NCI-H748 treated with DMSO at 0.1 percent for 48 hours (cell line): ENCODE results near the gene DUX4.
"Not testable (repeated sequence)": the region's sequence is repeated elsewhere in the genome, so short reads cannot be mapped to it uniquely, and the experiment has no call there.

Source experiments
- DNase-seq: peaks from one replicate; lab custom pipeline; 2025; lab: John Stamatoyannopoulos, UW

The DUX4 gene

DNA sequence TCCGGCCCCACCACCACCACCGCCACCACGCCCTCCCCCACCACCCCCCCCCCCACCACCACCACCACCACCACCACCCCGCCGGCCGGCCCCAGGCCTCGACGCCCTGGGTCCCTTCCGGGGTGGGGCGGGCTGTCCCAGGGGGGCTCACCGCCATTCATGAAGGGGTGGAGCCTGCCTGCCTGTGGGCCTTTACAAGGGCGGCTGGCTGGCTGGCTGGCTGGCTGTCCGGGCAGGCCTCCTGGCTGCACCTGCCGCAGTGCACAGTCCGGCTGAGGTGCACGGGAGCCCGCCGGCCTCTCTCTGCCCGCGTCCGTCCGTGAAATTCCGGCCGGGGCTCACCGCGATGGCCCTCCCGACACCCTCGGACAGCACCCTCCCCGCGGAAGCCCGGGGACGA is at the start of gene DUX4:
TSS of gene DUX4 (plus strand) at position 347 of the 400 bp plus-strand sequence. CDS start at position 347, 0 bp downstream.
- not testable (repeated sequence) for DNase-seq

DNA sequence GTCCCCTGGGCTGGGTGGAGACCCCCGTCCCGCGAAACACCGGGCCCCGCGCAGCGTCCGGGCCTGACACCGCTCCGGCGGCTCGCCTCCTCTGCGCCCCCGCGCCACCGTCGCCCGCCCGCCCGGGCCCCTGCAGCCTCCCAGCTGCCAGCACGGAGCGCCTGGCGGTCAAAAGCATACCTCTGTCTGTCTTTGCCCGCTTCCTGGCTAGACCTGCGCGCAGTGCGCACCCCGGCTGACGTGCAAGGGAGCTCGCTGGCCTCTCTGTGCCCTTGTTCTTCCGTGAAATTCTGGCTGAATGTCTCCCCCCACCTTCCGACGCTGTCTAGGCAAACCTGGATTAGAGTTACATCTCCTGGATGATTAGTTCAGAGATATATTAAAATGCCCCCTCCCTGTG is 1.9 kb downstream of the DUX4 start:
- DNase-seq: not testable (repeated sequence)

DNA sequence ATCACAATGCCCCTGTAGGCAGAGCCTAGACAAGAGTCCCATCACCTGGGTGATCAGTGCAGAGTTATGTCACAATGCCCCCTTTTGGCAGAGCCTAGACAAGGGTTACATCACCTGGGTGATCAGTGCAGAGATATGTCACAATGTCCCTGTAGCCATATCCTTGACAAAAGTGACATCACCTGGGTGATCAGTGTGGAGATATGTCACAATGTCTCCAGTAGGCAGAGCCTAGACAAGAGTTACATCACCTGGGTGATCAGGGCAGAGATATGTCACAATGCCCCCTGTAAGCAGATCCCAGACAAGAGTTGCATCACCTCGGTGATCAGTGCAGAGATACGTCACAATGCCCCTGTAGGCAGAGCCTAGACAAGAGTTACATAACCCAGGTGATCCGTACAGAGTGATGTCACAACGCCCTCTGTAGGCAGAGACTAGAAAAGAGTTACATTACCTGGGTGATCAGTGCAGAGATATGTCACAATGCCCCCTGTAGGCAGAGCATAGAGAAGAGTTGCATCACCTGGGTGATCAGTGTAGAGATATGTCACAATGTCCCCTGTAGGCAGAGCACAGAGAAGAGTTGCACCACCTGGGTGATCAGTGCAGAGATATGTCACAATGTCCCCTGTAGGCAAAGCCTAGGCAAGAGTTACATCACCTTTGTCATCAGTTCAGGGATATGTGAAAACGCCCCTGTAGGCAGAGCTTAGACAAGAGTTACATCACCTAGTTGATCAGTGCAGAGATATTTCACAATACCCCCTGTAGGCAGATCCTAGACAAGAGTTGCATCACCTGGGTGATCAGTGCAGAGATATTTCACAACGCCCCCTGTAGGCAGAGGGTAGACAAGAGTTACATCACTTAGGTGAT is 4.4 kb downstream of the DUX4 start:
- DNase-seq: not testable (repeated sequence)

- not testable (repeated sequence) for DNase-seq
Observed at GRCh38 chr4:190178606-190178990, 5.0 kb downstream of the DUX4 start.

GRCh38 chr4:190179030-190179739 is 5.6 kb downstream of the DUX4 start:
- not testable (repeated sequence) for DNase-seq

DNA sequence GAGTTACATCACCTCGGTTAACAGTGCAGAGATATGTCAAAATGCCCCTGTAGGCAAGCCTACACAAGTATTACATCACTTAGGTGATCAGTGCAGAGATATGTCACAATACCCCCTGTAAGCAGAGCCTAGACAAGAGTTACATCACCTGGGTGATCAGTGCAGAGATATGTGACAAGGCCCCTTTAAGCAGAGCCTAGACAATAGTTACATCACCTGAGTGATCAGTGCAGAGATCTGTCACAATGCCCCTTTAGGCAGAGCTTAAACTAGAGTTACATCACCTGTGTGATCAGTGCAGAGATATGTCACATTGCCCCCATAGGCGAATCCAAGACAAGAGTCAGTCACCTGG is 6.1 kb downstream of the DUX4 start:
- not testable (repeated sequence) for DNase-seq

DNA sequence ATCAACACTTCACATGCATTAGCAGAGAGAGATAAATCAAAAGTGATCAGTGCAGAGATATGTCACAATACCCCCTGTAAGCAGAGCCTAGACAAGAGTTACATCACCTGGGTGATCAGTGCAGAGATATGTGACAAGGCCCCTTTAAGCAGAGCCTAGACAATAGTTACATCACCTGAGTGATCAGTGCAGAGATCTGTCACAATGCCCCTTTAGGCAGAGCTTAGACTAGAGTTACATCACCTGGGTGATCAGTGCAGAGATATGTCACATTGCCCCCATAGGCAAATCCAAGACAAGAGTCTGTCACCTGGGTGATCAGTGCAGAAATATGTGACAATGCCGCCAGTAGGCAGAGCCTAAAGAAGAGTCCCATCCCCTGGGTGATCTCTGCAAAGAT is 7.4 kb downstream of the DUX4 start:
- not testable (repeated sequence) for DNase-seq

GRCh38 chr4:190181481-190182100 is 8.0 kb downstream of the DUX4 start:
- not testable (repeated sequence) for DNase-seq

DNA sequence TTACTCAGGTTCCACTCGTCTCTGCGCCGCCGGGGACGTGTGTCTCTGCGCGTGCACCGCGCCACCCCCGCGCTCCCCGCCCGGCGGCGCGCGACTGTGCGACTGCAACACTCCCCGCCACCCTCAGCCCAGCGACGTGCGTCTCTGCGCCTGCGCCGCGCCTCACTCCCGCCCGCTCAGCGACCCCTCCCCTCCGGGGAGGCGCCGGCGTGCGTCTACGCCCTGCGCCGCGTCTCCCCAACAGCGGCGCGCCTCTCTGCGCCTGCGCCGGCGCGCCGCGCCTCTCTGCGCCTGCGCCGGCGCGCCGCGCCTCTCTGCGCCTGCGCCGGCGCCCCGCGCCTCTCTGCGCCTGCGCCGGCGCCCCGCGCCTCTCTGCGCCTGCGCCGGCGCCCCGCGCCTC is 29.9 kb downstream of the DUX4 start:
- DNase-seq: not testable (repeated sequence)
